Esophagus muscularis mucosa (tissue), 4 donors: ENCODE results near the gene KRTAP5-2. TPM values are rescaled to one million over a fixed set of nuclear protein-coding genes. Genes with fewer than 3 reads are reported as not detected.

ENCODE experiments used
- DNase-seq: peaks from one replicate; pipeline ENCODE4 v3.0.0-alpha.2; 2017; ENCODE audit errors: extremely low spot score
- H3K27ac ChIP-seq, 4 donors: fragments of 200-600 bp; sonication (generic); replicated peaks in 1 of 4; 1 replicate in 3 of 4; 2 replicates in 1 of 4; pipeline ENCODE4 v1.5.1; 2016 to 2019; ENCODE audit warnings: mild to moderate bottlenecking in 1 of 4
- H3K27me3 ChIP-seq, 4 donors: fragments of 200-600 bp; sonication (generic); one replicate each; pipeline versions ENCODE4 v1.5.1 to v1.6.0; 2016 to 2019
- H3K36me3 ChIP-seq, 4 donors: fragments of 200-600 bp; sonication (generic); one replicate each; pipeline ENCODE4 v1.5.1; 2016 to 2019
- H3K4me1 ChIP-seq, 4 donors: fragments of 200-600 bp; sonication (generic); one replicate each; pipeline ENCODE4 v1.5.1; 2016 to 2019
- H3K4me3 ChIP-seq, 4 donors: fragments of 200-600 bp; sonication (generic); 1 replicate in 2 of 4; 2 replicates in 2 of 4; pipeline ENCODE4 v1.5.1; 2016 to 2019; ENCODE audit warnings: mild to moderate bottlenecking in 4 of 4, moderate library complexity in 1 of 4
- H3K9me3 ChIP-seq, 4 donors: fragments of 200-600 bp; sonication (generic); 1 replicate in 3 of 4; 2 replicates in 1 of 4; pipeline ENCODE4 v1.5.1; 2016 to 2019
- CTCF ChIP-seq, 3 experiments: fragments of 200-600 bp in 2 of 3; fragments of 450-650 bp in 1 of 3; sonication (generic) in 2 of 3; IDR thresholded peaks; one replicate each; pipeline ENCODE4 v1.5.1; 2017 to 2019; ENCODE audit warnings: antibody characterized with exemption in 3 of 3, mild to moderate bottlenecking in 2 of 3, moderate library complexity in 1 of 3
- EP300 ChIP-seq: sonication (generic); formaldehyde crosslinking; IDR thresholded peaks from one replicate; pipeline ENCODE4 v1.6.1; 2017; ENCODE audit warnings: antibody characterized with exemption
- POLR2A ChIP-seq: fragments of 450-650 bp; IDR thresholded peaks from one replicate; pipeline ENCODE4 v1.6.1; 2017; ENCODE audit warnings: antibody characterized with exemption, moderate library complexity, mild to moderate bottlenecking, low read depth
- POLR2AphosphoS5 ChIP-seq, 2 donors: sonication (generic); formaldehyde crosslinking; IDR thresholded peaks; one replicate each; pipeline ENCODE4 v1.6.1; 2017; ENCODE audit warnings: antibody characterized with exemption in 2 of 2
- WGBS: methylation state at CpG from one replicate; pipeline ENCODE4 v1.1.5; 2018; 5-methylcytosine and 5-hydroxymethylcytosine counted together
- intact Hi-C: fragments of 100-400 bp; cut with DNase I; formaldehyde crosslinking; loops from one replicate; pipeline ENCODE4 v1.15.1; 2023
- total RNA-seq, 4 donors: library from RNA; depleted of rRNA; stranded (reverse); fragments of >200 nt; gene quantifications; one replicate each; pipeline versions ENCODE4 v1.1.0 to v1.2.1, GENCODE V29; 2016

KRTAP5-2 gene
- total RNA-seq, 4 donors from 2014 or later, result not detected

- WGBS, result 78% methylated on average over 44 of the region's 74 CpGs
- intact Hi-C loops, result no loop called here
- H3K4me3 ChIP-seq, result no peak overlapping the region
These were observed 40.8 kb downstream of the KRTAP5-2 start for GRCh38 chr11:1557051-1557884.

GRCh38 chr11:1556278-1556902 lies 41.7 kb downstream of the KRTAP5-2 start:
- H3K27ac ChIP-seq, result no peak overlapping the region
- TF ChIP-seq POLR2A (no peak), POLR2AphosphoS5 (IDR thresholded peaks at IDR 0.05) (no peak), CTCF (IDR thresholded peaks at IDR 0.05) (no peak), EP300 (no peak)
- H3K4me3 ChIP-seq, result no peak overlapping the region
- no peak for DNase-seq
- H3K36me3 ChIP-seq, result peaks cover 0 to 38% (median 22%) of the 10 kb centered on the region in 4 donors
- H3K9me3 ChIP-seq, result no peaks in the 10 kb centered on the region
- peaks cover 36 to 59% (median 46%) of the 10 kb centered on the region in 4 donors for H3K4me1 ChIP-seq
- intact Hi-C loops, result no loop called here
- no peaks in the 10 kb centered on the region for H3K27me3 ChIP-seq
- 78% methylated on average over 63 of the region's 63 CpGs for WGBS

More at GRCh38 chr11:1557051-1557884, 40.8 kb downstream of the KRTAP5-2 start:
- H3K4me1 ChIP-seq, result peaks cover 36 to 58% (median 45%) of the 10 kb centered on the region in 4 donors
- no peak for DNase-seq
- H3K36me3 ChIP-seq, result peaks cover 0 to 46% (median 30%) of the 10 kb centered on the region in 4 donors
- no peak for TF ChIP-seq CTCF (IDR thresholded peaks at IDR 0.05)
- no peak for TF ChIP-seq POLR2AphosphoS5 (IDR thresholded peaks at IDR 0.05)
- H3K27me3 ChIP-seq, result no peaks in the 10 kb centered on the region
- no peaks in the 10 kb centered on the region for H3K9me3 ChIP-seq
- H3K27ac ChIP-seq, result peak overlapping the region; percentile 90 to 98 (median 98)

GRCh38 chr11:1555713-1556153 lies 42.4 kb downstream of the KRTAP5-2 start:
- Histone ChIP-seq H3K27ac (no peak overlapping the region), H3K9me3 (no peaks in the 10 kb centered on the region), H3K4me3 (no peak overlapping the region), H3K27me3 (no peaks in the 10 kb centered on the region), H3K4me1 (peaks cover 36 to 59% (median 46%) of the 10 kb centered on the region in 4 donors), H3K36me3 (peaks cover 0 to 32% (median 18%) of the 10 kb centered on the region in 4 donors)
- no peak for DNase-seq
- 87% methylated on average over 9 of the region's 9 CpGs for WGBS
- TF ChIP-seq CTCF (IDR thresholded peaks at IDR 0.05), result no peak
- no peak for TF ChIP-seq POLR2AphosphoS5 (IDR thresholded peaks at IDR 0.05)
- no peak for TF ChIP-seq POLR2A
- TF ChIP-seq EP300, result no peak
- intact Hi-C loops, result no loop called here

- Histone ChIP-seq H3K9me3 (no peaks in the 10 kb centered on the region), H3K27ac (no peak overlapping the region), H3K4me3 (no peak overlapping the region), H3K27me3 (no peaks in the 10 kb centered on the region), H3K4me1 (peaks cover 31 to 54% (median 42%) of the 10 kb centered on the region in 4 donors), H3K36me3 (peaks cover 0 to 26% (median 15%) of the 10 kb centered on the region in 4 donors)
- intact Hi-C loops, result no loop called here
- no peak for DNase-seq
- TF ChIP-seq POLR2A (no peak), POLR2AphosphoS5 (IDR thresholded peaks at IDR 0.05) (no peak), CTCF (IDR thresholded peaks at IDR 0.05) (no peak), EP300 (no peak)
- WGBS, result 77% methylated on average over 7 of the region's 13 CpGs
These were observed 42.9 kb downstream of the KRTAP5-2 start for GRCh38 chr11:1554981-1555712.
